ENCODE data around the gene FABP3. TPM values are rescaled to one million over a fixed set of nuclear protein-coding genes. Genes with fewer than 3 reads are reported as not detected.

Gene FABP3
- total RNA-seq, 1 experiment from 2014 or later = 0.49 TPM

- TF ChIP-seq, protein P1, sequence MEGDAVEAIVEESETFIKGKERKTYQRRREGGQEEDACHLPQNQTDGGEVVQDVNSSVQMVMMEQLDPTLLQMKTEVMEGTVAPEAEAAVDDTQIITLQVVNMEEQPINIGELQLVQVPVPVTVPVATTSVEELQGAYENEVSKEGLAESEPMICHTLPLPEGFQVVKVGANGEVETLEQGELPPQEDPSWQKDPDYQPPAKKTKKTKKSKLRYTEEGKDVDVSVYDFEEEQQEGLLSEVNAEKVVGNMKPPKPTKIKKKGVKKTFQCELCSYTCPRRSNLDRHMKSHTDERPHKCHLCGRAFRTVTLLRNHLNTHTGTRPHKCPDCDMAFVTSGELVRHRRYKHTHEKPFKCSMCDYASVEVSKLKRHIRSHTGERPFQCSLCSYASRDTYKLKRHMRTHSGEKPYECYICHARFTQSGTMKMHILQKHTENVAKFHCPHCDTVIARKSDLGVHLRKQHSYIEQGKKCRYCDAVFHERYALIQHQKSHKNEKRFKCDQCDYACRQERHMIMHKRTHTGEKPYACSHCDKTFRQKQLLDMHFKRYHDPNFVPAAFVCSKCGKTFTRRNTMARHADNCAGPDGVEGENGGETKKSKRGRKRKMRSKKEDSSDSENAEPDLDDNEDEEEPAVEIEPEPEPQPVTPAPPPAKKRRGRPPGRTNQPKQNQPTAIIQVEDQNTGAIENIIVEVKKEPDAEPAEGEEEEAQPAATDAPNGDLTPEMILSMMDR (IDR thresholded peaks at IDR 0.05) = no peak
- TF ChIP-seq POLR2AphosphoS5 (IDR thresholded peaks at IDR 0.05; ENCODE audit: low read depth, low read length) = no peak
- no peak for TF ChIP-seq TCF7L2 (IDR thresholded peaks at IDR 0.05; ENCODE audit: low read depth, low read length)
- no peak for TF ChIP-seq SIN3A (IDR thresholded peaks at IDR 0.05; ENCODE audit: borderline replicate concordance, insufficient read depth, low read depth, low read length)
- no peak for TF ChIP-seq REST (IDR thresholded peaks at IDR 0.05; ENCODE audit: insufficient read depth in 1 of 2, low read depth in 2 of 2, low read length in 1 of 2)
- in situ Hi-C loops (cut with HindIII; ENCODE audit: low pct_unique_long_range_greater_than_20kb, low sequenced_read_pairs) (no loop called here), intact Hi-C loops (cut with micrococcal nuclease; ENCODE audit: unreplicated experiment) (no loop called here)
- BruUV-seq (replicated peaks) = no TSS peak
- no peaks in the 10 kb centered on the region for H3K27me3 ChIP-seq (ENCODE audit: control insufficient read depth, insufficient read depth, low read length)
- no peak for DNase-seq (ENCODE audit: low read depth, low spot score)
- H3K4me1 ChIP-seq (ENCODE audit: control insufficient read depth, insufficient read depth, low read length) = no peaks in the 10 kb centered on the region; the same call in 1 of the 2 replicates
- no peaks in the 10 kb centered on the region for H3K9me3 ChIP-seq (ENCODE audit: control insufficient read depth, insufficient read depth, low read depth, low read length)
- ChIA-PET CTCF (no interaction called here), POLR2A (no interaction called here)
- no peak for ATAC-seq
- no peak overlapping the region for H3K27ac ChIP-seq (ENCODE audit: low read length)
- H3K36me3 ChIP-seq (ENCODE audit: control insufficient read depth, insufficient read depth, low read length) = peaks cover 2% of the 10 kb centered on the region; the same call in 1 of the 2 replicates
- H3K4me3 ChIP-seq (ENCODE audit: low read depth in 2 of 2, low read length in 2 of 2) = no peak overlapping the region
These were observed 44.3 kb upstream of the FABP3 start for GRCh38 chr1:31417148-31417547.

DNA sequence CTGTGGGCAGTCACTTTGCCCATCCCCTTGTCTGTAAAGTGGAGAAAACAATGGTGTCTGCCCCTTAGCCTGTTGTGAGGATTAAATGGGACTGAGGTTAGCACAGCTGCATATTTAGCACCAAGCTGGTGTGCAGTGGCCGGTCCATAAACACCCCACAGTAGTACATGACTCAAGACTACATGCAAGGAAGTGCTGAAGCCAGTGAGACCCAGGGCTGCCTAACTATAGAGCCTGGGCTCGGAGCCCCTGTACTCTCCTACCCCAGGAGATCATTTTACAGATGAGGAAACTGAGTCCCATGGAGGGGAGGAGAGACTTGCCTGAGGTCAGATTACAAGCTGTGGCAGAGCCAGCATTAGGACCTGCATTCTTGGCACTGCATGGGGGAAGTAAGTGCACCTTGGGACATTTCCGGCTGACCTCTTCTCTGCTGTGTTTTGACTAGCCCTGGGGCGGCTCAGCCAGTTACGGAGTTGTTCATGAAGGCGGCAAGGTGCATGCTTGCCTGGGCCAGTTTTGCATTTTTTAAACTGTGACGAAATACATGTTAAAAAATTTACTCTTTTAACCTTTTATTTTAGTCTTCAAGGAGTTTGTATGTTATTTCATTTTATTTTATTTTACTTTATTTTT, 43.3 kb upstream of the FABP3 start:
- Histone ChIP-seq H3K9me3 (ENCODE audit: control insufficient read depth, insufficient read depth, low read depth, low read length) (no peaks in the 10 kb centered on the region), H3K4me3 (ENCODE audit: low read depth in 2 of 2, low read length in 2 of 2) (no peak overlapping the region), H3K27me3 (ENCODE audit: control insufficient read depth, insufficient read depth, low read length) (no peaks in the 10 kb centered on the region), H3K27ac (ENCODE audit: low read length) (no peak overlapping the region), H3K36me3 (ENCODE audit: control insufficient read depth, insufficient read depth, low read length) (peaks cover 2% of the 10 kb centered on the region; the same call in 1 of the 2 replicates), H3K4me1 (ENCODE audit: control insufficient read depth, insufficient read depth, low read length) (no peaks in the 10 kb centered on the region; the same call in 1 of the 2 replicates)
- POLR2A ChIA-PET = no interaction called here
- ATAC-seq (no peak), DNase-seq (ENCODE audit: low read depth, low spot score) (no peak)
- intact Hi-C loops (cut with micrococcal nuclease; ENCODE audit: unreplicated experiment) = no loop called here
- in situ Hi-C loops (cut with HindIII; ENCODE audit: low pct_unique_long_range_greater_than_20kb, low sequenced_read_pairs) = no loop called here
- TSS peak; percentile 43 for BruUV-seq (replicated peaks)
- TF ChIP-seq POLR2AphosphoS5 (IDR thresholded peaks at IDR 0.05; ENCODE audit: low read depth, low read length) (no peak), REST (IDR thresholded peaks at IDR 0.05; ENCODE audit: insufficient read depth in 1 of 2, low read depth in 2 of 2, low read length in 1 of 2) (no peak), TCF7L2 (IDR thresholded peaks at IDR 0.05; ENCODE audit: low read depth, low read length) (no peak), SIN3A (IDR thresholded peaks at IDR 0.05; ENCODE audit: borderline replicate concordance, insufficient read depth, low read depth, low read length) (no peak)
- TF ChIP-seq, protein P1 (IDR thresholded peaks at IDR 0.05) = no peak
- CTCF ChIA-PET = interaction anchor here (0.7 kb wide), 1 partner anchor 20 kb away, joined by 3 read pairs; no protein-coding TSS in a partner anchor
